ENCODE data around the gene APBA2.

Gene APBA2

GRCh38 chr15:29121907-29122306 lies 236.1 kb downstream of the APBA2 start:
- H3K27me3 ChIP-seq (ENCODE audit: control insufficient read depth, insufficient read depth, low read length) = no peaks in the 10 kb centered on the region
- H3K9ac ChIP-seq (ENCODE audit: low read length) = no peak overlapping the region
- H3K4me1 ChIP-seq (ENCODE audit: control insufficient read depth, insufficient read depth, low read length) = no peaks in the 10 kb centered on the region
- H3K36me3 ChIP-seq (ENCODE audit: control insufficient read depth, insufficient read depth, low read length) = no peaks in the 10 kb centered on the region
- no peaks in the 10 kb centered on the region for H3K9me3 ChIP-seq (ENCODE audit: control insufficient read depth, low read length)
- no peak overlapping the region for H3K4me3 ChIP-seq (ENCODE audit: low read length)

- no peaks in the 10 kb centered on the region for H3K36me3 ChIP-seq (ENCODE audit: control insufficient read depth, insufficient read depth, low read length)
- H3K27me3 ChIP-seq (ENCODE audit: control insufficient read depth, insufficient read depth, low read length) = no peaks in the 10 kb centered on the region
- H3K4me3 ChIP-seq (ENCODE audit: low read length) = no peak overlapping the region
- H3K9ac ChIP-seq (ENCODE audit: low read length) = no peak overlapping the region
- no peaks in the 10 kb centered on the region for H3K9me3 ChIP-seq (ENCODE audit: control insufficient read depth, low read length)
- no peaks in the 10 kb centered on the region for H3K4me1 ChIP-seq (ENCODE audit: control insufficient read depth, insufficient read depth, low read length)
Observed at GRCh38 chr15:29122506-29122905, 236.7 kb downstream of the APBA2 start.

- H3K9ac ChIP-seq (ENCODE audit: low read length) = no peak overlapping the region
- no peaks in the 10 kb centered on the region for H3K36me3 ChIP-seq (ENCODE audit: control insufficient read depth, insufficient read depth, low read length)
- H3K4me3 ChIP-seq (ENCODE audit: low read length) = no peak overlapping the region
- H3K9me3 ChIP-seq (ENCODE audit: control insufficient read depth, low read length) = no peaks in the 10 kb centered on the region
- no peaks in the 10 kb centered on the region for H3K4me1 ChIP-seq (ENCODE audit: control insufficient read depth, insufficient read depth, low read length)
- no peaks in the 10 kb centered on the region for H3K27me3 ChIP-seq (ENCODE audit: control insufficient read depth, insufficient read depth, low read length)
Observed at GRCh38 chr15:29123171-29123570, 237.4 kb downstream of the APBA2 start.

GRCh38 chr15:29123991-29124390 lies 238.2 kb downstream of the APBA2 start:
- Histone ChIP-seq H3K9me3 (ENCODE audit: control insufficient read depth, low read length) (no peaks in the 10 kb centered on the region), H3K9ac (ENCODE audit: low read length) (no peak overlapping the region), H3K4me1 (ENCODE audit: control insufficient read depth, insufficient read depth, low read length) (no peaks in the 10 kb centered on the region), H3K36me3 (ENCODE audit: control insufficient read depth, insufficient read depth, low read length) (no peaks in the 10 kb centered on the region), H3K27me3 (ENCODE audit: control insufficient read depth, insufficient read depth, low read length) (no peaks in the 10 kb centered on the region), H3K4me3 (ENCODE audit: low read length) (no peak overlapping the region)

- no peak overlapping the region for H3K9ac ChIP-seq (ENCODE audit: low read length)
- no peak overlapping the region for H3K4me3 ChIP-seq (ENCODE audit: low read length)
- H3K4me1 ChIP-seq (ENCODE audit: control insufficient read depth, insufficient read depth, low read length) = no peaks in the 10 kb centered on the region
- H3K36me3 ChIP-seq (ENCODE audit: control insufficient read depth, insufficient read depth, low read length) = no peaks in the 10 kb centered on the region
- no peaks in the 10 kb centered on the region for H3K27me3 ChIP-seq (ENCODE audit: control insufficient read depth, insufficient read depth, low read length)
- no peaks in the 10 kb centered on the region for H3K9me3 ChIP-seq (ENCODE audit: control insufficient read depth, low read length)
Observed at GRCh38 chr15:29124581-29125381, 239.0 kb downstream of the APBA2 start.

- Histone ChIP-seq H3K4me3 (ENCODE audit: low read length) (no peak overlapping the region), H3K9me3 (ENCODE audit: control insufficient read depth, low read length) (no peaks in the 10 kb centered on the region), H3K9ac (ENCODE audit: low read length) (no peak overlapping the region), H3K4me1 (ENCODE audit: control insufficient read depth, insufficient read depth, low read length) (no peaks in the 10 kb centered on the region), H3K36me3 (ENCODE audit: control insufficient read depth, insufficient read depth, low read length) (no peaks in the 10 kb centered on the region), H3K27me3 (ENCODE audit: control insufficient read depth, insufficient read depth, low read length) (no peaks in the 10 kb centered on the region)
Observed at GRCh38 chr15:29125382-29126207, 239.8 kb downstream of the APBA2 start.

GRCh38 chr15:29126208-29126536 lies 240.4 kb downstream of the APBA2 start:
- H3K4me3 ChIP-seq (ENCODE audit: low read length) = no peak overlapping the region
- no peak overlapping the region for H3K9ac ChIP-seq (ENCODE audit: low read length)
- H3K4me1 ChIP-seq (ENCODE audit: control insufficient read depth, insufficient read depth, low read length) = no peaks in the 10 kb centered on the region
- no peaks in the 10 kb centered on the region for H3K27me3 ChIP-seq (ENCODE audit: control insufficient read depth, insufficient read depth, low read length)
- no peaks in the 10 kb centered on the region for H3K9me3 ChIP-seq (ENCODE audit: control insufficient read depth, low read length)
- no peaks in the 10 kb centered on the region for H3K36me3 ChIP-seq (ENCODE audit: control insufficient read depth, insufficient read depth, low read length)

DNA sequence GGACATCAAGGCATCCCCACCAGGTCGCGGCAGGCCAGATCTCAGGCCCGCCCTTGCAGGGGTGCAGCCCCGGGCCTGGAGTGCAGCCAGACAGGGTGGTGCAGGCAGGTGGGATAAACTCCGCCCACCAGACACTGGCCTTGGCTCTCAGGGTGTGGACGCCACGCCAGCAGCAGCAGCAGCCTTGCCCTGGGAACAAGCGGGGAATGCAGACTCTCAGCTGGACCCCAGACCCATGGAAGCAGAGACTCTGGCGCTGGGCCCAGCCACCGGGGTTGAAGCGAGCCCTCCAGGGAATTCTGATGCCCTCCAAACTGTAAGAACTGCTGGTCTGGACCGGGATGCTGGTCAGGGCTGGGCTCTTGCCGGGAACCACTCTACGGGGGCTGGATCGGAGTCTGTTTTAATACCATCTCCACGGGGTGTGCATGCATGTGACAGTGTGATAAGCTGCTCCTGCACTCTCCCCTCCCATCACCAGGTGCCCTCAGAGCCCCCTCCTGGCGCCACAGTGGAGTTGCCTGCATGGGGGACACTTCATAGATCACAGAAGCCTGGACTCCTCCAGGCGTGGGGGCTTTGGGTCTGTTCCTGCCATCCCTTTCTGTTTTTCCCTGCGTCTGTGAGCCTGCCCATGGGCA lies 241.2 kb downstream of the APBA2 start:
- H3K4me3 ChIP-seq (ENCODE audit: low read length) = no peak overlapping the region
- no peaks in the 10 kb centered on the region for H3K27me3 ChIP-seq (ENCODE audit: control insufficient read depth, insufficient read depth, low read length)
- H3K9ac ChIP-seq (ENCODE audit: low read length) = no peak overlapping the region
- H3K9me3 ChIP-seq (ENCODE audit: control insufficient read depth, low read length) = no peaks in the 10 kb centered on the region
- no peaks in the 10 kb centered on the region for H3K4me1 ChIP-seq (ENCODE audit: control insufficient read depth, insufficient read depth, low read length)
- H3K36me3 ChIP-seq (ENCODE audit: control insufficient read depth, insufficient read depth, low read length) = no peaks in the 10 kb centered on the region

DNA sequence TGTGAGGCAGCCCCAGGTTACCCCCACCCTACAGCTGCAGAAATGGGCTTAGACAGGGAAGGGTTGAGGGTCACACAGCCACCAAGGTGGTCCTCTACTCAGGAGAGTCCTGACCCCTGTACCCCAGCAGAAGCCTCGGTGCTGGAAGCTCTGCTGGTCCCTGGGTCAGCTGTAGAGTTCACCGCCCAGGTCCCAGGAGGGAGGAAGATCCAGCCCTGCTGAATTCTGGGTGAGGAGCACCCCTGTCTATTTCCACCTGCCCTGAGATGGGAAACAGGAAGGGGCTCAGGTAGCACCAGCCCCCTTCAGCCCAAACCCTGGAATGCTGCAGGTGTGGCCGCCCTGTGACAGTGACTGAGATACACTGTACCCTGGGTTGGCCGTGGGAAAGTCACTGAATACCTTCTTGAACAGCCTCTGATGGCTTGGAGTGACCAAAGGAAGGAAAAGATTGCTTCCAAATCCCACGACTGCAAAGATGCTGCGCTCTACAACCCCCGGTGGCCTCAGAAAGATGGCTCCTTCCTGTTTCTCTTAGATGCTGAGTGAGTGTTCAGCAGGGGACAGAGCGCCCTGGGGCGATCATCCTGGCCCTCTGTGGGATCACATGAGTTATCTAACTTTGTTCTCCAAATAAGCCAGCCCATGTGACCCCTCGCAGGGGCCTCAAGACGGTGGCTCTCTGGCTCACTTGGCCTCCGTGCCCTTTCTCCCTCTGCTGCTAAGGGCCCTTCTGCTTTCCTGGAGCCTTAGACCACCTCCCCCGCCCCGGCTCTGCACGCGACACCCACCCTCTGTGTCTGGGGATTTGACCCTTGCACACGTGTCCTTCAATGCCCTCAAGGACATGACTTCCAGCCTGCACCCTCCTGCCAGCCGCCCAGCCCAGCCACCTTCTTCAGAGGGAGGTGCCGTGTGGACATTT lies 242.0 kb downstream of the APBA2 start:
- no peaks in the 10 kb centered on the region for H3K9me3 ChIP-seq (ENCODE audit: control insufficient read depth, low read length)
- no peaks in the 10 kb centered on the region for H3K36me3 ChIP-seq (ENCODE audit: control insufficient read depth, insufficient read depth, low read length)
- no peak overlapping the region for H3K4me3 ChIP-seq (ENCODE audit: low read length)
- no peaks in the 10 kb centered on the region for H3K27me3 ChIP-seq (ENCODE audit: control insufficient read depth, insufficient read depth, low read length)
- H3K9ac ChIP-seq (ENCODE audit: low read length) = no peak overlapping the region
- no peaks in the 10 kb centered on the region for H3K4me1 ChIP-seq (ENCODE audit: control insufficient read depth, insufficient read depth, low read length)

GRCh38 chr15:29128671-29129070 lies 242.9 kb downstream of the APBA2 start:
- H3K9ac ChIP-seq (ENCODE audit: low read length) = no peak overlapping the region
- no peaks in the 10 kb centered on the region for H3K27me3 ChIP-seq (ENCODE audit: control insufficient read depth, insufficient read depth, low read length)
- no peaks in the 10 kb centered on the region for H3K4me1 ChIP-seq (ENCODE audit: control insufficient read depth, insufficient read depth, low read length)
- H3K9me3 ChIP-seq (ENCODE audit: control insufficient read depth, low read length) = no peaks in the 10 kb centered on the region
- no peak overlapping the region for H3K4me3 ChIP-seq (ENCODE audit: low read length)
- no peaks in the 10 kb centered on the region for H3K36me3 ChIP-seq (ENCODE audit: control insufficient read depth, insufficient read depth, low read length)

- Histone ChIP-seq H3K27me3 (ENCODE audit: control insufficient read depth, insufficient read depth, low read length) (no peaks in the 10 kb centered on the region), H3K36me3 (ENCODE audit: control insufficient read depth, insufficient read depth, low read length) (no peaks in the 10 kb centered on the region), H3K4me3 (ENCODE audit: low read length) (no peak overlapping the region)
Observed at GRCh38 chr15:29129221-29129620, 243.4 kb downstream of the APBA2 start.

More at GRCh38 chr15:29129221-29129620, 243.4 kb downstream of the APBA2 start:
- no peak overlapping the region for H3K9ac ChIP-seq (ENCODE audit: low read length)
- H3K9me3 ChIP-seq (ENCODE audit: control insufficient read depth, low read length) = no peaks in the 10 kb centered on the region
- no peaks in the 10 kb centered on the region for H3K4me1 ChIP-seq (ENCODE audit: control insufficient read depth, insufficient read depth, low read length)
